ENCODE data around the gene ZNF784.

DNA sequence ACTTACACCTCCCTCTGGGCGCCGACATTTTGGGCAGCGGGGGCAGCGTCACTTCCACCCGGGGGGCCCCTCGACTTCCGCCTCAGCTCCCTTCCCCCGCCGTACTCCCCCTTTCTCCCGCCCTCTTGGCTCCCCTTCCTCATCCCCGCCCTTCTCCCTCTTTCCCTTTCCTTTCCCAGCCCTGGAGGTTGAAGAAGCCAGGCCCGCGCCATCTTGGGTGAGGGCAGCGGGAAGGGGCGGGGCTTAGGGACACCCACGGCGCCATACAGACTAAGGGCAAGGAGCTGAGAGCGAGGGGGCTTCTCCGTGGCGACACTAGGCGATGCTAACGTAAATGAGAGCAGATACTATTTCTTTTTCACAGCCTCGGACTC is 24.9 kb downstream of the ZNF784 start, which contains the start of gene FIZ1:
- no peak for TF ChIP-seq HNRNPUL1 (IDR thresholded peaks at IDR 0.05; ENCODE audit: low read length)
- no peak for TF ChIP-seq POLR2B (IDR thresholded peaks at IDR 0.05; ENCODE audit: low read depth, partially characterized antibody)
- TF ChIP-seq, protein P1, sequence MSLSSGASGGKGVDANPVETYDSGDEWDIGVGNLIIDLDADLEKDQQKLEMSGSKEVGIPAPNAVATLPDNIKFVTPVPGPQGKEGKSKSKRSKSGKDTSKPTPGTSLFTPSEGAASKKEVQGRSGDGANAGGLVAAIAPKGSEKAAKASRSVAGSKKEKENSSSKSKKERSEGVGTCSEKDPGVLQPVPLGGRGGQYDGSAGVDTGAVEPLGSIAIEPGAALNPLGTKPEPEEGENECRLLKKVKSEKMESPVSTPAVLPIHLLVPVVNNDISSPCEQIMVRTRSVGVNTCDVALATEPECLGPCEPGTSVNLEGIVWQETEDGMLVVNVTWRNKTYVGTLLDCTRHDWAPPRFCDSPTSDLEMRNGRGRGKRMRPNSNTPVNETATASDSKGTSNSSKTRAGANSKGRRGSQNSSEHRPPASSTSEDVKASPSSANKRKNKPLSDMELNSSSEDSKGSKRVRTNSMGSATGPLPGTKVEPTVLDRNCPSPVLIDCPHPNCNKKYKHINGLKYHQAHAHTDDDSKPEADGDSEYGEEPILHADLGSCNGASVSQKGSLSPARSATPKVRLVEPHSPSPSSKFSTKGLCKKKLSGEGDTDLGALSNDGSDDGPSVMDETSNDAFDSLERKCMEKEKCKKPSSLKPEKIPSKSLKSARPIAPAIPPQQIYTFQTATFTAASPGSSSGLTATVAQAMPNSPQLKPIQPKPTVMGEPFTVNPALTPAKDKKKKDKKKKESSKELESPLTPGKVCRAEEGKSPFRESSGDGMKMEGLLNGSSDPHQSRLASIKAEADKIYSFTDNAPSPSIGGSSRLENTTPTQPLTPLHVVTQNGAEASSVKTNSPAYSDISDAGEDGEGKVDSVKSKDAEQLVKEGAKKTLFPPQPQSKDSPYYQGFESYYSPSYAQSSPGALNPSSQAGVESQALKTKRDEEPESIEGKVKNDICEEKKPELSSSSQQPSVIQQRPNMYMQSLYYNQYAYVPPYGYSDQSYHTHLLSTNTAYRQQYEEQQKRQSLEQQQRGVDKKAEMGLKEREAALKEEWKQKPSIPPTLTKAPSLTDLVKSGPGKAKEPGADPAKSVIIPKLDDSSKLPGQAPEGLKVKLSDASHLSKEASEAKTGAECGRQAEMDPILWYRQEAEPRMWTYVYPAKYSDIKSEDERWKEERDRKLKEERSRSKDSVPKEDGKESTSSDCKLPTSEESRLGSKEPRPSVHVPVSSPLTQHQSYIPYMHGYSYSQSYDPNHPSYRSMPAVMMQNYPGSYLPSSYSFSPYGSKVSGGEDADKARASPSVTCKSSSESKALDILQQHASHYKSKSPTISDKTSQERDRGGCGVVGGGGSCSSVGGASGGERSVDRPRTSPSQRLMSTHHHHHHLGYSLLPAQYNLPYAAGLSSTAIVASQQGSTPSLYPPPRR (CRISPR knock-in tag; IDR thresholded peaks at IDR 0.05; ENCODE audit: borderline replicate concordance), result no peak
- no peak for TF ChIP-seq FUS (optimal IDR thresholded peaks at IDR 0.05; ENCODE audit: low read depth, low read length)
- TF ChIP-seq TARDBP (IDR thresholded peaks at IDR 0.05), result no peak
- peak; percentile 77 for TF ChIP-seq POLR2A (conservative IDR thresholded peaks at IDR 0.05)
- TF ChIP-seq ZNF165 (CRISPR knock-in tag; IDR thresholded peaks at IDR 0.05; ENCODE audit: borderline replicate concordance), result no peak
- no peak for TF ChIP-seq MTA2 (IDR thresholded peaks at IDR 0.05; ENCODE audit: low read depth)
- TF ChIP-seq HDAC2 (IDR thresholded peaks at IDR 0.05), result no peak
- TF ChIP-seq ZC3H4 (CRISPR knock-in tag; IDR thresholded peaks at IDR 0.05; ENCODE audit: borderline replicate concordance), result no peak
- TF ChIP-seq RBBP5 (IDR thresholded peaks at IDR 0.05; ENCODE audit: borderline replicate concordance, insufficient read depth, low read length, poor library complexity, severe bottlenecking), result no peak
- TF ChIP-seq ZBTB7A (IDR thresholded peaks at IDR 0.05; ENCODE audit: borderline replicate concordance, control insufficient read depth, low read depth, low read length), result peak; percentile 72; the same call in 1 of the 2 replicates

Data from K562 (cell line).